ENCODE measurements around the gene PSTPIP1. TPM values are rescaled to one million over a fixed set of nuclear protein-coding genes. Genes with fewer than 3 reads are reported as not detected.

PSTPIP1 gene
- total RNA-seq, 3 donors from 2014 or later (not counting 1 experiment from before 2014, with no cell fraction given), result 218 to 316 (median 228) TPM

DNA sequence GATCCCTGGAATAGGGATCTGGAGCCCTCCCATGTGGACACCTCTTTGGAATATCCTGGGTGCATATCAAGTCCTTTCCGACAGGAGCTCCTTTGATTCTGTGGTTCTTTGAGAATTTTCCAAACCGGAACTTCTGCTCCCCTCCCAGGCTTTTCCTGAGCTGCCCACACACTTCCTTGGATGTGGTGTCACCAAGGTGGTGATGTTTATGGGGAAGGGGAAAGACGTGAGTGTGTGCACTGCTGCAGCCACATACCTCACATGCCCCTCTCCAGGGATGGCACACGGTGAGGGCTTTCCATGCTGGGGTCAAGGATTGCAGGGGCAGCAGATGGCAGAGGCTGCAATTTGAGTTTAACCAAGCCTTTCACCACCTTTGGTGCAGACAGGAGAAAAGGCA is 27.9 kb upstream of the PSTPIP1 start:
- Mint-ChIP-seq H3K4me1 (no peaks in the 10 kb centered on the region), H3K27me3 (ENCODE audit: low read depth in 2 of 2) (peaks cover 0 to 10% of the 10 kb centered on the region in 2 donors), H3K36me3 (no peaks in the 10 kb centered on the region), H3K4me3 (no peak overlapping the region), H3K9me3 (no peaks in the 10 kb centered on the region), H3K27ac (no peak overlapping the region)
- DNase-seq (no peak), ATAC-seq (no peak)
- H3K27ac ChIP-seq (ENCODE audit: low read length), result no peak overlapping the region
- TF ChIP-seq, protein P1, sequence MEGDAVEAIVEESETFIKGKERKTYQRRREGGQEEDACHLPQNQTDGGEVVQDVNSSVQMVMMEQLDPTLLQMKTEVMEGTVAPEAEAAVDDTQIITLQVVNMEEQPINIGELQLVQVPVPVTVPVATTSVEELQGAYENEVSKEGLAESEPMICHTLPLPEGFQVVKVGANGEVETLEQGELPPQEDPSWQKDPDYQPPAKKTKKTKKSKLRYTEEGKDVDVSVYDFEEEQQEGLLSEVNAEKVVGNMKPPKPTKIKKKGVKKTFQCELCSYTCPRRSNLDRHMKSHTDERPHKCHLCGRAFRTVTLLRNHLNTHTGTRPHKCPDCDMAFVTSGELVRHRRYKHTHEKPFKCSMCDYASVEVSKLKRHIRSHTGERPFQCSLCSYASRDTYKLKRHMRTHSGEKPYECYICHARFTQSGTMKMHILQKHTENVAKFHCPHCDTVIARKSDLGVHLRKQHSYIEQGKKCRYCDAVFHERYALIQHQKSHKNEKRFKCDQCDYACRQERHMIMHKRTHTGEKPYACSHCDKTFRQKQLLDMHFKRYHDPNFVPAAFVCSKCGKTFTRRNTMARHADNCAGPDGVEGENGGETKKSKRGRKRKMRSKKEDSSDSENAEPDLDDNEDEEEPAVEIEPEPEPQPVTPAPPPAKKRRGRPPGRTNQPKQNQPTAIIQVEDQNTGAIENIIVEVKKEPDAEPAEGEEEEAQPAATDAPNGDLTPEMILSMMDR (IDR thresholded peaks at IDR 0.05), result no peak
- H3K4me1 ChIP-seq (ENCODE audit: control insufficient read depth, insufficient read depth, low read length), result no peaks in the 10 kb centered on the region
- H3K27me3 ChIP-seq (ENCODE audit: control insufficient read depth, insufficient read depth, low read length), result no peaks in the 10 kb centered on the region
- H3K36me3 ChIP-seq (ENCODE audit: control insufficient read depth, insufficient read depth, low read length), result no peaks in the 10 kb centered on the region
- WGBS (ENCODE audit: insufficient coverage), result 71% methylated on average over 4 of the region's 4 CpGs
- no peak overlapping the region for H3K4me3 ChIP-seq (ENCODE audit: low read length)
- intact Hi-C loops (cut with micrococcal nuclease), result no loop called here
- no peaks in the 10 kb centered on the region for H3K9me3 ChIP-seq (ENCODE audit: control insufficient read depth, insufficient read depth, low read length)

DNA sequence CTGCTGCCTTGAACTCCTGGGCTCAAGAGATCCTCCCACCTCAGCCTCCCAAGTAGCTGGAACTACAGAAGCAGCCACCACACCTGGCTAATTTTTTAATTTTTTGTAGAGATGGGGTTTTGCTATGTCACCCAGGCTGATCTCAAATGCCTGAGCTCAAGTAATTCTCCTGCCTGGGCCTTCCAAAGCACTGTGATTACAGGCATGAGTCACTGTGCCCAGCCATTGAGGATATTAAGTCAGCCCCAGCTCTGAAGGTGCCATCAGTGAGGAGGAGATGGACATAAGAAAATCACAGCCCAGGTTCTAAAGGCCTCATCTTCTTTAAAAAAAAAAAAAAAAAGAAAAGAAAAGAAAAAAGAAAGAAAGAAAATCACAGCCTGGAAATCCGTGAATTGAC is 26.6 kb upstream of the PSTPIP1 start:
- peaks cover 0 to 6% of the 10 kb centered on the region in 2 donors for H3K27me3 Mint-ChIP-seq (ENCODE audit: low read depth in 2 of 2)
- no peak for ATAC-seq
- H3K9me3 ChIP-seq (ENCODE audit: control insufficient read depth, insufficient read depth, low read length), result no peaks in the 10 kb centered on the region
- no peak overlapping the region for H3K27ac Mint-ChIP-seq
- H3K4me1 ChIP-seq (ENCODE audit: control insufficient read depth, insufficient read depth, low read length), result peaks cover 2% of the 10 kb centered on the region
- H3K36me3 ChIP-seq (ENCODE audit: control insufficient read depth, insufficient read depth, low read length), result no peaks in the 10 kb centered on the region
- H3K27me3 ChIP-seq (ENCODE audit: control insufficient read depth, insufficient read depth, low read length), result no peaks in the 10 kb centered on the region
- TF ChIP-seq, protein P1 (IDR thresholded peaks at IDR 0.05), result no peak
- intact Hi-C loops (cut with micrococcal nuclease), result no loop called here
- no peak overlapping the region for H3K27ac ChIP-seq (ENCODE audit: low read length)
- H3K4me3 Mint-ChIP-seq, result no peak overlapping the region
- 85% methylated on average over 1 of the region's 1 CpG for WGBS (ENCODE audit: insufficient coverage)
- H3K9me3 Mint-ChIP-seq, result no peaks in the 10 kb centered on the region
- H3K4me3 ChIP-seq (ENCODE audit: low read length), result no peak overlapping the region
- H3K4me1 Mint-ChIP-seq, result peaks cover 0 to under 1% of the 10 kb centered on the region in 2 donors
- DNase-seq, result no peak
- H3K36me3 Mint-ChIP-seq, result no peaks in the 10 kb centered on the region

DNA sequence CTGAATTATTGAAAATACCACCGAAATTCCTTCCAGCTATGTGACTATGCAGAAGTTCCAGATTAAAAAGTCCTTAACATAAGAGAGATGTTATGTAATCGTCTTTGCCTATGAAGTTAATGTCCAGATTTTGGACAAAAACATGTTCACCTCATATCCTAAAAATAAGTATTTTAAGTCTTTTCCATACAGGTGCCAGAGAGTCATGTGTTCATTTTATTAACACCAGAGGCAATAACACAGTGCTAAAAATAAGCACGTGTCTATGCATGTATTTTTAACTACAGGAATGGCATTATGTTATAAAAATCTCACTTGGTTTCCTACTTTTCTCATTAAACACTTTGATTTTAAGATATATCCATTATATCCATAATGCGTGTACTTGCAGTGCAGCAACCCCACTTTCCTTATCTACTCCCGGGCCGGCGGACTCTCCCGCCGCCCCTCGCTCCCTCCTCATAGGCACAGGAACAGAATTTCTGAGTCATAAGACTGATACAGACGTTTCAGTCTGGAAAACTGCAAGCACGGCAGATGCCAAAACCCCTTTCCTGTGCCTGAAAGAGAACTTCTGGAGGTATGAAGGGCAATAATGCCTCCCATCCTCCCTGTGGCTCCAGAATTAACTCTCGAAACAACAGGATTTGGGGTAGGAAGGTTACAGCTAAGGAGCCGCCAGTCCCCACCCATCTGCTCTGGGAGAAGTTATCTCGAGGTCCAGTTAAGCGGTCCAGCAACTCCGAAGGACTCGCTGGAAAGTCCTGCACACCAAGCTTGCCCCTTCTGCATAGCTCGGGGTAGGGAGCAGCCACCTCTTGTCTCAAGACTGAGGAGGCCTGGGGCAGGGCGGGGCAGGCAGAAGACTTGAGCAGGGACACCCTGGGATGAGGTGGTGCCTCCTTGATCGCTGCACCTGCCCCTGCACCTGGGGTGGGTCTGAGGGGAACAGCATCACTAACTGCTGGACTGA is 22.3 kb upstream of the PSTPIP1 start:
- Histone ChIP-seq H3K27ac (ENCODE audit: low read length) (no peak overlapping the region), H3K36me3 (ENCODE audit: control insufficient read depth, insufficient read depth, low read length) (no peaks in the 10 kb centered on the region), H3K4me1 (ENCODE audit: control insufficient read depth, insufficient read depth, low read length) (peaks cover 23% of the 10 kb centered on the region), H3K27me3 (ENCODE audit: control insufficient read depth, insufficient read depth, low read length) (no peaks in the 10 kb centered on the region), H3K4me3 (ENCODE audit: low read length) (no peak overlapping the region), H3K9me3 (ENCODE audit: control insufficient read depth, insufficient read depth, low read length) (no peaks in the 10 kb centered on the region)
- Mint-ChIP-seq H3K4me1 (peaks cover 12 to 34% of the 10 kb centered on the region in 2 donors), H3K4me3 (no peak overlapping the region), H3K27me3 (ENCODE audit: low read depth in 2 of 2) (no peaks in the 10 kb centered on the region), H3K27ac (no peak overlapping the region), H3K9me3 (no peaks in the 10 kb centered on the region), H3K36me3 (no peaks in the 10 kb centered on the region)
- WGBS (ENCODE audit: insufficient coverage), result 84% methylated on average over 19 of the region's 21 CpGs
- TF ChIP-seq, protein P1 (IDR thresholded peaks at IDR 0.05), result no peak
- intact Hi-C loops (cut with micrococcal nuclease), result loop anchor here (1.0 to 5.0 kb wide), 5 partner anchors 50 to 570 kb away; partner anchors contain the start of gene TSPAN3
- DNase-seq (no peak), ATAC-seq (no peak)
